ENCODE measurements around the gene ASF1B. TPM values are rescaled to one million over a fixed set of nuclear protein-coding genes. Genes with fewer than 3 reads are reported as not detected.

The ASF1B gene
- total RNA-seq, 6 experiments from 2014 or later, result 11.0 to 22.8 (median 18.6) TPM

GRCh38 chr19:14082675-14082960 is 53.8 kb downstream of the ASF1B start:
- no peak for TF ChIP-seq CTCF (IDR thresholded peaks at IDR 0.05)
- Mint-ChIP-seq H3K27ac (peak overlapping the region; percentile 91), H3K36me3 (ENCODE audit: low read depth) (no peaks in the 10 kb centered on the region), H3K4me3 (peak overlapping the region; percentile 96), H3K27me3 (ENCODE audit: insufficient read depth) (no peaks in the 10 kb centered on the region; the same call in 1 of the 2 replicates), H3K4me1 (ENCODE audit: low read depth) (peaks cover 16% of the 10 kb centered on the region), H3K9me3 (no peaks in the 10 kb centered on the region)
- no peak for DNase-seq

GRCh38 chr19:14081797-14082674 is 54.4 kb downstream of the ASF1B start:
- peaks cover 16% of the 10 kb centered on the region for H3K4me1 Mint-ChIP-seq (ENCODE audit: low read depth)
- TF ChIP-seq CTCF (IDR thresholded peaks at IDR 0.05), result no peak
- no peak for DNase-seq
- peak overlapping the region; percentile 96 for H3K4me3 Mint-ChIP-seq
- H3K27me3 Mint-ChIP-seq (ENCODE audit: insufficient read depth), result no peaks in the 10 kb centered on the region; the same call in 1 of the 2 replicates
- no peaks in the 10 kb centered on the region for H3K36me3 Mint-ChIP-seq (ENCODE audit: low read depth)
- peak overlapping the region; percentile 91 for H3K27ac Mint-ChIP-seq
- H3K9me3 Mint-ChIP-seq, result no peaks in the 10 kb centered on the region

DNA sequence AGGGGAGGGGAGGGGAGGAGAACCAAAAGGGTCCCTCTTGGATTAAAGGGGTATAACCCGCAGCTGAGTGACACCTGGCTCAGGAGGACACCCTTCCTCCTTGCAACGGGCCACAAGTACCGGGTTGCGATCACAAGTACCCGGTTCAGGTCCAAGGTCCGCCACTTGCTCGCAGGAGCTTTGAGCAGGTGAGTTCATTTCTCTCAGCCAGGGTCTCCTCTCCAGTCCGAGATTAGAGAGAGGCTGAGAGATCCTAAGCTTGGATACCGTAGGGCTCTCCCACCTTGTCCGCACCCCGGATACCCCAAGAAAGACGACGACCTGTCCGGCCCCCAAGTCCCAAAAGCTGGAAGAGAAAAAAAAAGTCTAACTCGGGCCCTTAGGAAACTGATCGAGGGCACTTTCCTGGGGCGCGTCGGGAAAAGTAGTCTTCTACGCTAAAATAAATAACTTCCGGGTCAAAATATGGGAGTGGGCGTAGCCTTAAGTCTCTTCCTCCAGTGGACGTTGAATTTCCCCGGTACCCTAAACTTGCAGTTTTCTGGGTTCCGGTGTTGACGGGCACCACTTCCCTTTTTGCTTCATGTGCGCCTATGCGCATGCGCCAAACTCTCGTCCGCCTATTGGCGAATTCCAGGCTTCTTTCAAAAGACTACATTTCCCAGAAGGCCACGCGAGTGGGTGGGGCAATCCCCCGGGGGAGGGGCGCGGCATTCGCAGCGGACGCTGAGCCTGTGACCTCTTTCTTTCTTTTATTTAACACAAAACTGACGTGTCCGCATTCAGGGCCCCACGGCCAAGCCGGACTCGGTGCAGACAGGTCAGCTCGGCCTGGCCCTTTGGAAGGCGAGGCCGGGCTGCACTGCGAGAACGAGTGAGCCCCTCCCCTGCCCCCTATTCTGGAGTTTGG is 55.2 kb downstream of the ASF1B start:
- no peaks in the 10 kb centered on the region; the same call in 1 of the 2 replicates for H3K27me3 Mint-ChIP-seq (ENCODE audit: insufficient read depth)
- no peak for TF ChIP-seq CTCF (IDR thresholded peaks at IDR 0.05)
- peak overlapping the region; percentile 91 for H3K27ac Mint-ChIP-seq
- H3K4me3 Mint-ChIP-seq, result peak overlapping the region; percentile 96
- no peaks in the 10 kb centered on the region for H3K36me3 Mint-ChIP-seq (ENCODE audit: low read depth)
- peak; percentile 100 for DNase-seq
- H3K4me1 Mint-ChIP-seq (ENCODE audit: low read depth), result peaks cover 16% of the 10 kb centered on the region
- H3K9me3 Mint-ChIP-seq, result no peaks in the 10 kb centered on the region

- Mint-ChIP-seq H3K4me1 (ENCODE audit: low read depth) (peaks cover 33% of the 10 kb centered on the region), H3K27ac (no peak overlapping the region; the same call in 1 of the 2 replicates), H3K27me3 (ENCODE audit: insufficient read depth) (no peaks in the 10 kb centered on the region; the same call in 1 of the 2 replicates), H3K36me3 (ENCODE audit: low read depth) (no peaks in the 10 kb centered on the region), H3K4me3 (no peak overlapping the region), H3K9me3 (no peaks in the 10 kb centered on the region)
- TF ChIP-seq CTCF (IDR thresholded peaks at IDR 0.05), result no peak
- DNase-seq, result no peak
Measured at GRCh38 chr19:14078411-14078810, 58.0 kb downstream of the ASF1B start.

- peaks cover 16% of the 10 kb centered on the region for H3K4me1 Mint-ChIP-seq (ENCODE audit: low read depth)
- H3K27me3 Mint-ChIP-seq (ENCODE audit: insufficient read depth), result no peaks in the 10 kb centered on the region; the same call in 1 of the 2 replicates
- peak overlapping the region; percentile 98 for H3K4me3 Mint-ChIP-seq
- TF ChIP-seq CTCF (IDR thresholded peaks at IDR 0.05), result no peak
- DNase-seq, result no peak
- no peaks in the 10 kb centered on the region for H3K36me3 Mint-ChIP-seq (ENCODE audit: low read depth)
- H3K9me3 Mint-ChIP-seq, result no peaks in the 10 kb centered on the region
- peak overlapping the region; percentile 90 for H3K27ac Mint-ChIP-seq
Measured at GRCh38 chr19:14073925-14074838, 62.2 kb downstream of the ASF1B start.
